NCI-H69 (cell line): ENCODE data around the gene PINK1.
A peak's percentile ranks its signal among the peaks of the same experiment; 100 is the strongest.

Source experiments
- DNase-seq: peaks from one replicate; lab custom pipeline; 2025; lab: John Stamatoyannopoulos, UW

PINK1 gene

DNA sequence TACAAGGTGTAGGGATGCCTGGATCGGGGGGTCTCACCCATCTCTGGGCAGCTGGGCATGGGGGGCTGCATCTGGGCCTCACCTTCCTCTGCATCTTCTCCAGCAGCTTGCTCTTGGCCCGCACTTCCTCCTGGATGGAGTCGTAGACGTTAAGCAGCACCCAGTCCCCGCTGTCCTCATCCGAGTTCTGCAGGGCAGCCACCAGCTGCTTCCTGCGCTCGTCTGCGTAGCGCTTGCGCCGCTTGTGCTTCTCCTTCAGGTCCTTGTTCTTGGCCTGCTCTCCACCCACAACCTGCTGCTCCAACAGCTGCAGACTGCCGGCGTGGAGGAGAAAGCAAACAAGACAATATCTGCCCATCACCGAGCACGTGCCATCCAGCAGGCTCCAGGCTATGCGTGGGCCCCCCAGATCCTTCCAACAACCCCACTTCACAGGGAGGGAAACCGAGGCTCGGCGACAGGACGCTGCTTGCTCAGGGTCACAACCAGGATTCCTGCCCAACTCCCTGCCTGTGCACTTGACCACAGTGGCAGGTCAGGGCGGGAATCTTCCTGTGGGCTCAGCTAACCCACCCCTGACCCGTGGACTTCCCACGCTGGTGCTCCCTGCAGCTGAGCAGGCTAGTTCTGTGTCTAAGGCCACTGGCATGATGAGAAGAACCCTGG is 49.4 kb downstream of the PINK1 start:
- no peak for DNase-seq

- DNase-seq, result no peak
Measured at GRCh38 chr1:20683614-20684013, 50.4 kb downstream of the PINK1 start.

DNA sequence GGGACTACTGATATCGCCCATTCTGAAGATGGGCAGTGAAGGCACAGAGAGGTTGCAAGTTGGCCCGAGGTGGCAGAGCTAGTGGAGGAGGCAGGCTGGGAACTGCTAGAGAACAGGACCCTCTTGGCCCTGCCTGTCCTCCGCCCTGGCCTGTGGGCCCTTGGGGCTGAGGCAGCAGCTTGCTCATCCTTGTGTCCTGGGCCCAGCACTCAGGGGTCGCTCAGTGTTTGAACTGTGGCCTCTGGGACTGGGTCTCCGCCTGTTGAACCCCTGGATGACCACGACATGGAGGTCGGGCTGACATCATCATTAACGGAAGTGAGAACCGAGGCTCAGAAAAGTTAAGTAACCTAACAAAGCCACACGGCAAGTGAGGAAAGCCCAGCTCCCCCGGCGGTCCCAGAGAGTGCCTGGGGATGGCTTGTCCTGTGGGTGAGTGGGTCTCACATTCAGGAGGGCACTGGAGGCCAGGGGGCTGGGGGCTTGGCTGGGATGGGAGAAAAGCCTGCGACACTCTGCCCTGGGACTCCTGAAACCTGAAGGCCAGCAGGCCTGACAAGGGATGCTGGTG is 50.9 kb downstream of the PINK1 start:
- no peak for DNase-seq

DNA sequence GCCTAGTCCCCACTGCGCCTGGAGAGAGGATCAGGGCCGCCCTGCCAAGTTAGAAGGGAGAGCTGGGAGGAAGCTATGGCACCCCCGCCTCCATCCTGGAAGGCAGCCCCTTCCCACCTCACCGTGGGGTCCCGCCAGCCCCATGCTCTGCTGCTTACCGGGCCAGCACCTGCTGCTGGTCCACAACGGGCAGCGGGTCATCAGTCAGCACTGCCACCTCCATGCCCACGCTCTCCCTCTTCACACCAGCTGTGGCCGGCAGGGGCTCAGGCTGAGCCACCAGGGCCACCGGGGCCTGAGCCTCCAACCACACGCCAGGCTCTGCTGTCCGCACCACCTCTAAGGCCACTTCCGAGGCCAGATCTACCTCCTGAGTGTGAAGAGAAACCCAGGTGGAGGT is 51.4 kb downstream of the PINK1 start:
- DNase-seq, result no peak

GRCh38 chr1:20685099-20685662 is 51.9 kb downstream of the PINK1 start:
- DNase-seq, result no peak

DNA sequence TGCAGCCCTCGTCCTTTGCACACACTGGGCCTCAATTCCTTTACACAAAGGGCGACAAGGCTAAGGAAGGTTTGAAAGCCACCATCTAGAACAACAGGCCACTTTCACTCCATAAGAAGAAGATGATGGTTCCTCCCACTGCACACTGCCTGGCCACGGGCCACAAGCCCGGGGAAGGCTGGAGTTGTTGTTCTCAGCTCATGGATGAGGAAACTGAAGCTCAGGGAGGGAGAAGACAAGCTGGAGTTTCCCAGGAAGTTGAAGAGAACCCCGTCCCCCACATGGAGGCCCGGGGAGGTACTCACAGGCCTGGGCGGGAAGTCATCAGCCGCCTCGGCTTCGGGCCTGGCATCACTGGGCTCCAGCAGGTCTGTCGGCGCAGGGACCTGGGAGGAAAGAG is 52.5 kb downstream of the PINK1 start:
- DNase-seq, result no peak

GRCh38 chr1:20686883-20687725 is 53.8 kb downstream of the PINK1 start:
- no peak for DNase-seq

DNA sequence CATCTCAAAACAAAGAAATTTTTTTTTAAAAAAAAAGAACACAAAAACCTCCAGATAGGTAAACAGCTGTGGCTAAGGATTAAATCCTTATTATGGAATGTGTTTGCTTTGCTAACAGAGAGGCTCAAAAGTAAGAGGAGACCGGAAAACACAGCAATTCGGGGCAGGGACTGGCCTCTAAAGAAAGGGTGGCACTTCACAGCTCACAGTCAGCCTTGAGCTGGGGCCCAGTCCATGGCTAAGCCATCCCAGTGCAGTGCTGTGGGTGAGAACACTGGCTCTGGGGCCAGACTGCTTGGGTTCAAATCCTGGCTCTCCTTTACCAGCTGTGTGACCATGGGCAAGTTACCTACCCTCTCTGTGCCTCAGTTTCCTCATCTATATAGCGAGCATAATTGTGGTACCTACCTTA is 56.4 kb downstream of the PINK1 start:
- no peak for DNase-seq

DNA sequence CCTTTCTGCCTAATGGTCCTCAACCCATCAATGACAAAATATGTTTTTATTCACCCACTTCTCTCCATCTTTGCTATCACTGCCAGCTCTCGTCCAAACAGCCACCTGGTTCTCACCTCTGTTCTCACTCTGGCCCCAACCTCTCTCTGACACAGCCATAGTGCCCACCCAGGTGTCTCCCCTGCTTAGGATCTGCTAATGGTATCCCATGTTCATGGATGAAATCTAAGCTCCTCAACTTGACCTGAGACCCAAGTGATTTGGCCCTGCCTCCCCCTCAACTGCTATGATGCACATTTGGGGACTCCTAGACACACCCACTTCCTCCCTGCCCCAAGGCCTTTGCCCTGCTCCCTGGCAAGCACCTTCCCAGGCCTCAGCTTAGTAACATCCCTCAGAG is 58.6 kb downstream of the PINK1 start:
- DNase-seq, result no peak

- DNase-seq, result no peak
Measured at GRCh38 chr1:20693623-20694022, 60.4 kb downstream of the PINK1 start.

DNA sequence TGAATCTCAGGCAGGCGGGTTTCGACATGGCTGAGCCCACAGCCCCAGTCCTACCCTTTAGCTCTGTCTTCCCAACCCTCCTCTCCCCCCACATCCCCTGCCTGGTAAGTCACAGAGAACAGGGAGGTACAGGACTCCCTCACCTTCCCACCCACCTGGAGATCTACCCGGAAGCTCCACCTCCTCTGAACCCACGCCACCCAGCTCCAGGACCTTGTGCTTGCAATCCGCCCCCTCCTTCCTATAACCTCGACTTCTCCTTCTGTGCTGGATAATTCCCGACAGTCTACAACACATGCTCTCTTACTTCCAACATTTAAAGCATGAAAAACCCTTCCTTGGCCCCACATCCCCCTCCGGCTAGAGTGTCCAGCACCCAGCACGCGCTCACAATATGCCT is 62.3 kb downstream of the PINK1 start:
- no peak for DNase-seq

DNA sequence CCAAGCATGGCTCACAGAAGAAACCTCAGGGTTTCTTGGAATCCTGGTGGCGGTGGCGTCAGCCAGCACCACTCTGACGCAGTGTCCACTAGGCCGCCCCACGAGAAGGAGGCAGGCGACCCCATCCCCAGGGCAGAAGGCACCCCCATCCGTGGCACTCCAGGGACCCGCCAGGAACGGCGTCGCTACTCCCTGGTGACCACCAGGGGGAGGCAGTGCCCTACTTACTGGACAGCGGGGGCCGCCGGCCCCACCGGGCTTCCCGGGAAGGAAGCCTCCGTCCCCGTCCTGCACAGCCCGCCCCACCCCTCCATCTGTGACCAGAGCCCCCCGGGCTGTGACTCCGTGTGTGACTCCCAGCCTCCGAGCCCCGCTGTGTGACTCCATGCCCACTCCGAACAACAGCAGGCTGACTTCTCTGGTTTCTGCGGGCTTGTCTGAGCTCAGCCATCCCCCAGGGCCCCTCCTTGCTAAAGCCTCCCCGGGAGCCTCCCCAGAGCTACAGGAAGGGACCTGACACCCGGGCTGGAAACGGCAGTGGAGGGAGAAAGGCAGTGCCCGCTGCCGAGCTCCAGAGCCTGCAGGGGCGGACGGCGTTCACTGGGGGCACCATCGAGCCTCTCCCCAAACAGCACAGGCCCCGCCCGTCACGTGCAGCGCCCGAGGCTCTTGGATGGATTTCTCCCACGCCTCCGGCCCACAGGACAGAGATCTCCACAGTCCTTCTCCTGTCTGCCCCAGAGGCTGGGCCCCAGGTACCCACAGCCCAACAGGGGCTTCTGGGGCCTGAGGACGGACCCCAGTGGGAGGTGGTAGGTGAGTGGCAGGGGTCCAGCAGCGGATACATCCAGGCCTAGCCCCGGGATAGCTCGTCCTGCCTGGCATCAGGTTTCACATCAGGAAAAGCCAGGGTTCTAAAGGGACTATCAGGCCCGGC is 63.4 kb downstream of the PINK1 start:
- peak; percentile 91 for DNase-seq

DNA sequence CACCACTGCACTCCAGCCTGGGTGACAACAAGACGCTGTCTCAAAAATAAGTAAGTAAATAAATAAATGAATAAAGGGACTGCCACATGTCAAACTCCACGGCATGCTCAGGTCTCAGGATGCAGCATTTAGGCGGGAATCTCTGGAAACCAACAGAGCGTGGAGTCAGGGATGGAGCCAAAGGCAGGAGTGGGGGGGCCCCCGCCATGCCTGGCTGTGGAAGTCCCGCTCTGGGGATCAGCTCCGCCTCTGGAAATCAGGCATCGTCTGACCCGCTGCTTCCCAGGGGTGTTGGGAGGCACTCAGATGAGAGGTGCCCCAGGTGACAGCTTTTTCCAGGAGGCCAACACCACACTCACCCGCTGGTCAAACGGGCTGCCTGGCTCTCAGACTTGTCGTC is 64.3 kb downstream of the PINK1 start:
- DNase-seq, result no peak

DNA sequence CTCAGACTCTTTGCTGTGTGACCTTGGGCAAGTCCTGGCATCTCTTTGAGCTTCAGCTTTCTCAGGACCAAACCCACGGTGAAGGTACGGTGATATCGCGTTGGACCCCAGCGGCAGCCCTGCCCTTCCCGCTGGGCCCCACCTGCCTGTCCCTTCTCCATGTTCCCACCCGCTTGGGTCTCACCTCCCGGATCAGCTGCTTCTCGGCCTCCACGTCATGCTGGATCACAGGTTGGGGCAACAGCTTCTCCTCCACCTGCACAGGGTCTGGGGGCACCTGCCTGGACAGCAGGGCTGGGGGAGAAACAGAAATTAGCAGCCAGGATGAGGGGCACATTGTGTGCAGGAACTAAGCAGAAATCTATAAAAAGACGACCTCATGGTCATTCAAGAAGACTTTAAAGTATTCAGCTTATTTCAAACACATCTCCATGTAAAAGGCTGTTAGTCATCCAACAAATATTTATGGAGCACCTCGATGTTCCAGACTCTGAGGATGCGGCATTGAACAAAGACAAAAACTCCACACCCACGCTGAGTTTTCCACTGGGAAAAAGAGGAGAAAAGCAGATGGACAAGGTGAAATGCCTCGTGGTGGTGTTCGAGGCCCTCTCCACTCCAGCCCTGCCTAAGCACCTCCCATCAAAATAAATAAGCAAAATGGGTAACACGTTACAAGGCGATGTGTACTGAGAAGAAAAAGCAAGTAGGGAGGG is 65.1 kb downstream of the PINK1 start:
- DNase-seq, result no peak

GRCh38 chr1:20699558-20699957 is 66.3 kb downstream of the PINK1 start:
- peak; percentile 23 for DNase-seq

- no peak for DNase-seq
Measured at GRCh38 chr1:20700636-20701215, 67.5 kb downstream of the PINK1 start.
